ENCODE results near the gene CDC42.
"Not testable (repeated sequence)": the region's sequence is repeated elsewhere in the genome, so short reads cannot be mapped to it uniquely, and the experiment has no call there.

The CDC42 gene

GRCh38 chr1:22088331-22088730, 35.8 kb downstream of the CDC42 start:
- DNase-seq (ENCODE audit: insufficient read length) (no peak), FAIRE-seq (peak; percentile 40)
- no peak for TF ChIP-seq TAF1 (IDR thresholded peaks at IDR 0.05; ENCODE audit: borderline replicate concordance, low read depth, low read length)
- no peak for TF ChIP-seq POLR2A (IDR thresholded peaks at IDR 0.05; ENCODE audit: low read depth, low read length)
- no peak for TF ChIP-seq POLR2AphosphoS5 (IDR thresholded peaks at IDR 0.05; ENCODE audit: low read depth, low read length)

- TF ChIP-seq POLR2A (IDR thresholded peaks at IDR 0.05; ENCODE audit: low read depth, low read length) = no peak
- TF ChIP-seq POLR2AphosphoS5 (IDR thresholded peaks at IDR 0.05; ENCODE audit: low read depth, low read length) = no peak
- no peak for TF ChIP-seq TAF1 (IDR thresholded peaks at IDR 0.05; ENCODE audit: borderline replicate concordance, low read depth, low read length)
- no peak for DNase-seq (ENCODE audit: insufficient read length)
- peak; percentile 88 for FAIRE-seq
These were observed 36.6 kb downstream of the CDC42 start for GRCh38 chr1:22089134-22089571.

GRCh38 chr1:22089787-22090186, 37.3 kb downstream of the CDC42 start:
- TF ChIP-seq TAF1 (IDR thresholded peaks at IDR 0.05; ENCODE audit: borderline replicate concordance, low read depth, low read length) (no peak), POLR2AphosphoS5 (IDR thresholded peaks at IDR 0.05; ENCODE audit: low read depth, low read length) (no peak), POLR2A (IDR thresholded peaks at IDR 0.05; ENCODE audit: low read depth, low read length) (no peak)
- DNase-seq (ENCODE audit: insufficient read length) (no peak), FAIRE-seq (peak; percentile 56)

- TF ChIP-seq TAF1 (IDR thresholded peaks at IDR 0.05; ENCODE audit: borderline replicate concordance, low read depth, low read length) (no peak), POLR2A (IDR thresholded peaks at IDR 0.05; ENCODE audit: low read depth, low read length) (no peak), POLR2AphosphoS5 (IDR thresholded peaks at IDR 0.05; ENCODE audit: low read depth, low read length) (no peak)
- DNase-seq (ENCODE audit: insufficient read length) = no peak
- FAIRE-seq = no peak
These were observed 38.4 kb downstream of the CDC42 start for GRCh38 chr1:22090867-22091266.

GRCh38 chr1:22092026-22092768, 39.7 kb downstream of the CDC42 start:
- FAIRE-seq = peak; percentile 40
- DNase-seq (ENCODE audit: insufficient read length) = not testable (repeated sequence)

- no peak for FAIRE-seq
- no peak for DNase-seq (ENCODE audit: insufficient read length)
- TF ChIP-seq POLR2AphosphoS5 (IDR thresholded peaks at IDR 0.05; ENCODE audit: low read depth, low read length) (no peak), TAF1 (IDR thresholded peaks at IDR 0.05; ENCODE audit: borderline replicate concordance, low read depth, low read length) (no peak)
These were observed 41.0 kb downstream of the CDC42 start for GRCh38 chr1:22093513-22093912.

GRCh38 chr1:22096036-22096435, 43.5 kb downstream of the CDC42 start:
- FAIRE-seq = no peak
- DNase-seq (ENCODE audit: insufficient read length) = no peak
- TF ChIP-seq POLR2AphosphoS5 (IDR thresholded peaks at IDR 0.05; ENCODE audit: low read depth, low read length) (no peak), POLR2A (IDR thresholded peaks at IDR 0.05; ENCODE audit: low read depth, low read length) (no peak), TAF1 (IDR thresholded peaks at IDR 0.05; ENCODE audit: borderline replicate concordance, low read depth, low read length) (no peak)

- no peak for FAIRE-seq
- DNase-seq (ENCODE audit: insufficient read length) = no peak
- no peak for TF ChIP-seq POLR2A (IDR thresholded peaks at IDR 0.05; ENCODE audit: low read depth, low read length)
- no peak for TF ChIP-seq POLR2AphosphoS5 (IDR thresholded peaks at IDR 0.05; ENCODE audit: low read depth, low read length)
- TF ChIP-seq TAF1 (IDR thresholded peaks at IDR 0.05; ENCODE audit: borderline replicate concordance, low read depth, low read length) = no peak
These were observed 44.0 kb downstream of the CDC42 start for GRCh38 chr1:22096463-22096862.

GRCh38 chr1:22098752-22099151, 46.2 kb downstream of the CDC42 start:
- TF ChIP-seq POLR2A (IDR thresholded peaks at IDR 0.05; ENCODE audit: low read depth, low read length) = peak; percentile 33; the same call in 1 of the 2 replicates
- no peak for TF ChIP-seq TAF1 (IDR thresholded peaks at IDR 0.05; ENCODE audit: borderline replicate concordance, low read depth, low read length)
- TF ChIP-seq POLR2AphosphoS5 (IDR thresholded peaks at IDR 0.05; ENCODE audit: low read depth, low read length) = no peak
- DNase-seq (ENCODE audit: insufficient read length) (no peak), FAIRE-seq (no peak)

- FAIRE-seq (peak; percentile 86), DNase-seq (ENCODE audit: insufficient read length) (no peak)
- no peak for TF ChIP-seq POLR2AphosphoS5 (IDR thresholded peaks at IDR 0.05; ENCODE audit: low read depth, low read length)
These were observed 47.7 kb downstream of the CDC42 start for GRCh38 chr1:22100168-22100567.

GRCh38 chr1:22101199-22101598, 48.7 kb downstream of the CDC42 start:
- no peak for FAIRE-seq
- no peak for DNase-seq (ENCODE audit: insufficient read length)
- TF ChIP-seq TAF1 (IDR thresholded peaks at IDR 0.05; ENCODE audit: borderline replicate concordance, low read depth, low read length) (no peak), POLR2AphosphoS5 (IDR thresholded peaks at IDR 0.05; ENCODE audit: low read depth, low read length) (no peak), POLR2A (IDR thresholded peaks at IDR 0.05; ENCODE audit: low read depth, low read length) (no peak)

- TF ChIP-seq POLR2A (IDR thresholded peaks at IDR 0.05; ENCODE audit: low read depth, low read length) = no peak
- TF ChIP-seq POLR2AphosphoS5 (IDR thresholded peaks at IDR 0.05; ENCODE audit: low read depth, low read length) = no peak
- TF ChIP-seq TAF1 (IDR thresholded peaks at IDR 0.05; ENCODE audit: borderline replicate concordance, low read depth, low read length) = no peak
- DNase-seq (ENCODE audit: insufficient read length) (no peak), FAIRE-seq (no peak)
These were observed 49.5 kb downstream of the CDC42 start for GRCh38 chr1:22101995-22102394.

GRCh38 chr1:22102746-22103145, 50.2 kb downstream of the CDC42 start:
- TF ChIP-seq POLR2AphosphoS5 (IDR thresholded peaks at IDR 0.05; ENCODE audit: low read depth, low read length) (no peak), TAF1 (IDR thresholded peaks at IDR 0.05; ENCODE audit: borderline replicate concordance, low read depth, low read length) (no peak), POLR2A (IDR thresholded peaks at IDR 0.05; ENCODE audit: low read depth, low read length) (no peak)
- DNase-seq (ENCODE audit: insufficient read length) (no peak), FAIRE-seq (no peak)
